HepG2 (cell line): ENCODE measurements around the gene NUBP2. TPM values are rescaled to one million over a fixed set of nuclear protein-coding genes. Genes with fewer than 3 reads are reported as not detected.

ENCODE experiments used
- ETS1 ChIP-seq: sonication (generic); formaldehyde crosslinking; IDR thresholded peaks from 2 replicates; pipeline ENCODE4 v1.4.0; 2020; ENCODE audit warnings: missing genetic modification reagents
- GATAD2A ChIP-seq: IDR thresholded peaks from 2 replicates; pipeline ENCODE4 v1.6.1; 2016
- HOXA5 ChIP-seq: sonication (generic); formaldehyde crosslinking; IDR thresholded peaks from 2 replicates; pipeline ENCODE4 v1.4.0; 2020; ENCODE audit warnings: missing genetic modification reagents
- MBD4 ChIP-seq: IDR thresholded peaks from 2 replicates; pipeline ENCODE4 v1.6.1; 2012; ENCODE audit warnings: low read length, inconsistent platforms, borderline replicate concordance
- NCOA1 ChIP-seq: sonication (generic); formaldehyde crosslinking; IDR thresholded peaks from 2 replicates; pipeline ENCODE4 v1.9.0; 2021; ENCODE audit warnings: missing genetic modification reagents
- NONO ChIP-seq, 2 experiments: fragments of 450-650 bp in 1 of 2; sonication (generic) in 1 of 2; formaldehyde crosslinking in 1 of 2; IDR thresholded peaks in 1 of 2; conservative IDR thresholded peaks in 1 of 2; 2 replicates each; pipeline versions ENCODE4 v1.6.1 to v1.8.0; 2017 to 2022; ENCODE audit warnings: mild to moderate bottlenecking in 1 of 2, missing genetic modification reagents in 1 of 2, moderate library complexity in 1 of 2
- PAWR ChIP-seq: sonication (generic); formaldehyde crosslinking; IDR thresholded peaks from 2 replicates; pipeline ENCODE4 v1.4.0; 2020; ENCODE audit warnings: missing genetic modification reagents, mild to moderate bottlenecking, borderline replicate concordance
- PRDM15 ChIP-seq: sonication (generic); formaldehyde crosslinking; IDR thresholded peaks from 2 replicates; pipeline ENCODE4 v1.4.0; 2020; ENCODE audit warnings: missing genetic modification reagents
- RXRB ChIP-seq: IDR thresholded peaks from 2 replicates; pipeline ENCODE4 v1.6.1; 2016; ENCODE audit warnings: borderline replicate concordance, missing genetic modification reagents, missing compliant biosample characterization
- SP140L ChIP-seq: sonication (generic); formaldehyde crosslinking; IDR thresholded peaks from 2 replicates; pipeline ENCODE4 v1.4.0; 2020; ENCODE audit warnings: missing genetic modification reagents, borderline replicate concordance
- ZBTB4 ChIP-seq: sonication (generic); formaldehyde crosslinking; IDR thresholded peaks from 2 replicates; pipeline ENCODE4 v1.4.0; 2020; ENCODE audit warnings: missing genetic modification reagents, mild to moderate bottlenecking, borderline replicate concordance
- ZBTB49 ChIP-seq: sonication (generic); formaldehyde crosslinking; IDR thresholded peaks from 2 replicates; pipeline ENCODE4 v1.4.0; 2020; ENCODE audit warnings: missing genetic modification reagents, borderline replicate concordance
- ZNF281 ChIP-seq: sonication (generic); formaldehyde crosslinking; IDR thresholded peaks from 2 replicates; pipeline ENCODE4 v1.4.0; 2020; ENCODE audit warnings: missing genetic modification reagents, borderline replicate concordance
- ZNF629 ChIP-seq: sonication (generic); formaldehyde crosslinking; conservative IDR thresholded peaks from 2 replicates; pipeline ENCODE4 v1.5.0; 2020; ENCODE audit warnings: missing genetic modification reagents
- ZNF773 ChIP-seq: sonication (generic); formaldehyde crosslinking; IDR thresholded peaks from 2 replicates; pipeline ENCODE4 v1.4.0; 2020; ENCODE audit warnings: missing genetic modification reagents, borderline replicate concordance
- polyA plus RNA-seq, 8 experiments: library from polyadenylated mRNA; depleted of rRNA in 3 of 8; stranded (reverse) in 7 of 8; unstranded in 1 of 8; fragments of >200 nt; fragmentation: Illumina TruSeq in 4 of 8; extraction: Trizol in 4 of 8; gene quantifications; 2 replicates each; pipeline versions ENCODE4 v1.2.1 to v1.2.3, GENCODE V29; 2011 to 2016; ENCODE audit warnings: low read depth in 4 of 8, missing spikeins in 1 of 8, mixed read lengths in 1 of 8; ENCODE audit not compliant: insufficient read depth in 1 of 8
- total RNA-seq, 5 experiments: library from RNA; depleted of rRNA; stranded (reverse); fragments of >200 nt; fragmentation: Illumina TruSeq; extraction: Trizol; gene quantifications; 2 replicates each; pipeline ENCODE4 v1.2.3, GENCODE V29; 2016; ENCODE audit warnings: low read depth in 1 of 5

NUBP2 gene
- total and polyA plus RNA-seq, 2 of the 13 experiments (the other 11 are each of a cell fraction or from before 2014, with no cell fraction given), result 25.7 to 61.5 TPM

- TF ChIP-seq ZNF281 (CRISPR knock-in tag) (no peak; the same call in 1 of the 2 replicates), ZNF629 (CRISPR knock-in tag) (peak; percentile 44; the same call in 1 of the 2 replicates), MBD4 (no peak), GATAD2A (CRISPR knock-in tag) (peak; percentile 76), ZBTB4 (CRISPR knock-in tag) (peak; percentile 84; the same call in 1 of the 2 replicates), ETS1 (CRISPR knock-in tag) (no peak), PRDM15 (CRISPR knock-in tag) (no peak), PAWR (CRISPR knock-in tag) (no peak), RXRB (peak; percentile 89), NCOA1 (no peak), HOXA5 (CRISPR knock-in tag) (peak; percentile 66; the same call in 1 of the 2 replicates), SP140L (CRISPR knock-in tag) (no peak), NONO (IDR thresholded peaks at IDR 0.05) (no peak), NONO (CRISPR knock-in tag; conservative IDR thresholded peaks at IDR 0.05) (no peak; the same call in 1 of the 2 replicates), ZNF773 (no peak), ZBTB49 (CRISPR knock-in tag) (no peak)
Measured at GRCh38 chr16:1832838-1833454, 50.2 kb downstream of the NUBP2 start (continued).
